HG03520 (cell line): ENCODE results near the gene KRTAP10-5.

Experiments
- ATAC-seq: cut with Tn5 transposase; IDR thresholded peaks from one replicate; pipeline ENCODE4 v1.9.1; 2021; ENCODE audit warnings: mild to moderate bottlenecking, moderate library complexity; ENCODE audit not compliant: unreplicated experiment

KRTAP10-5 gene

DNA sequence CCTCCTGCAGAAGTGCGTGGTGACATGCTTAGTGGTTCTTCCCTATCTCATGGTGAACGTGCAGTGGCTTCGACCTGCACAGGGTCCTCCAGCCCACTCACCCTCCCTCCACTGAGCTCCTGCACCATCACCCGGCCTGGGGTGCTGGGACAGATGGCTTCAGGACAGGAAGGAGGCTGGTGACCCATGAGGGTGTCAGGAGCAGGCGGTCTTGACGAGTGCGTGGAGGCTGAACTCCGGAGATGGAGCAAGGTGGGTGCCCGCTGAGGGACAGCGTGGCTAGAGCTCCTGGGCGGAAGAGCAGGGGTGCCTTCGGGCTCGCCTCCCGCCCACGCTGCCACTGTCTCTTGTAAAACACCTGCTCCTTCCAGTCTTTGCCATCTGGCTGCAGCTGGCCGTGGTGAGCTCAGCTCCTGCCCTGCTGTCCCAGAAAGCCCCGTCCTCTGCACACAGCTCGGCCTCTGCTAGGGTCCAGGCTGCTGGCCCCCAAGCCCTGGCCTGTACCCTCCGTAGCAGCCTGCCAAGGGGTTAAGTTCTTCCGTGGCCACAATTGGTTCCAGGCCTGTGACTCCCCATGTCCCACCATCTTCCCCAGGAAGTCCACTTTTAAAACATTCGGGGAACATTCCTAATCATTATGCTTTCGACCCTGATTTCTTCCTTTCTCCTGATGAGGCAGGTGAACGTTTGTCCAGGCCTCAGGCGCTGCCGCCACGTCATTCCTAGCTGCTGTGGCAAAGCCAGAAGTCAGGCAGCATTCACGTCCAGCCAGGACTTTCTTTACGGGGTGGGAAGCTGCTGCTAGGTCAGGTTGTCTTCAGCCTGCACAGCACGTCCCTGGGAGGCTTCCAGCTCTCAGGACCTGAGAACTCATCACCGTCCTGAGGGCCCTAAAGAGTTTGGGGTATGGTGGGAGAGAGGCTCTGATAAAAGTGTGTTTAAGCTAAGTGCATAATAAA lies 48.5 kb downstream of the KRTAP10-5 start:
- no peak for ATAC-seq

DNA sequence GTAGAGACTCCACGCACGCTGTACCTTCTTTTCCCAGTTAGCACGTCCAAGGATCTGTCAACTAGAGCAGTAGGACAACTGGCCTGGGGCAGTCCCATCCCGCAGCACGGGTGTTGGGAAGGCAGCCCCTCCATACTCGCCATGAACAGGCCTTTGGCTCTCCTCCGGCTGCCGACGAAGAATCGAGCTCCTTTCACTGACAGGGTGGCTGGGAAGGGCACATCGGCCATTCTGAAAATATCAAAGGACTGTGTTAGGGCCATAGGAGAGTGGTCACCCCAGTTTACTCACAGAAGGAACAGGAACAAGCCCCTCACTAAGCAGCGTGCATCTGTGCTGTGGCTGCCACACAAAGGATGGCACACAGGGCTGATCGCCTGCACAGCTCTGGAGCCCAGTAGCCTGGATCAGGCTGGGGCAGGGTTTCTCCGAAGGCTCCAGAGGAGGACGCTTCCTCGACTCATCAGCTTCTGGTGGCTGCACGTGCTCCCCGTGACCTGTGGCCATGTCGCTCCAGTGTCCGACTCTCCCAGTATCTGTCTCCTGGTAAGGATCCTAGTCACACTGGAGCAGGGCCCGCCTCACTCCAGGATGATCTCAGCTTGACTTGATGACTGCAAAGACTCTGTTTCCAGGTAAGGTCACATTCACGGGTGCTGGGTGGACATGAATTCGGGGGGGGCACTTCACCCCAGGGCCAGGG lies 49.4 kb downstream of the KRTAP10-5 start:
- ATAC-seq, result no peak

DNA sequence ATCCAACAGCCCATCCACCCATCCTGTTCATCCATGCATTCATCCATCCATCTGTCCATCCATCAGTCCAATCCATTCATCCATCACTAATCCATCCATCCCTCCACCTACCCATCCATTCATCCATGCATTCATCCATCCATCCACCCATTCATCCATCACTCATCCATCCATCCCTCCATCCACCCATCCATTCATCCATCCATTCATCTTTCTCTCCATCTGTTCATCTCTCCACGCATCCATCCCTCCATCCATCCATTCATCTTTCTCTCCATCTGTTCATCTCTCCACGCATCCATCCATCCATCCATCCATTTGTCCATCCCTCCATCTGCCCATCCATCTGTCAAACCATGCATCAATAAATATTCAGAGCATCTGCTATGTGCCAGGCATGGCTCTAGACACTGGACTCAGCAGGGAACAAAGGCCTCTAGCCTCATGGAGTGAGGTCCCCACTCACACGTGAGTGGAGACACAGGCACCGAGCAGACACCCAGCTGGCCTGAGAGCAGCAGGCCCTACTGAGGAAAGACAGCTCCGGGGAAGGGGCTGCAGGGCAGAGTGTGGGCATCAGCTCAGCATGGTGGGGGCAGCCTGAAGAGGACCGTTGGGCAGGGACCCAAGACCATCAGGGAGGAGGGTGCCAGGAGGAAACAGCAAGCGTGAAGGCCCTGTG lies 50.0 kb downstream of the KRTAP10-5 start:
- ATAC-seq, result no peak

GRCh38 chr21:44529503-44530125 lies 50.8 kb downstream of the KRTAP10-5 start:
- ATAC-seq, result no peak
